DOHH2 (cell line): ENCODE measurements around the gene NCAPD2.

ENCODE experiments used
- EZH2phosphoT487 ChIP-seq: fragments of 200-600 bp; sonication (generic); IDR thresholded peaks from 2 replicates; pipeline ENCODE4 v1.6.1; 2017; ENCODE audit warnings: borderline replicate concordance, mild to moderate bottlenecking, antibody characterized with exemption, low read length, moderate library complexity, mixed read lengths
- TF ChIP-seq, protein P1 (sequence below): fragments of 200-600 bp; sonication (generic); IDR thresholded peaks from one replicate; pipeline ENCODE4 v1.5.1; 2014; ENCODE audit warnings: antibody characterized with exemption, mild to moderate bottlenecking, low read depth, low read length; ENCODE audit not compliant: poor library complexity, severe bottlenecking

DNA sequence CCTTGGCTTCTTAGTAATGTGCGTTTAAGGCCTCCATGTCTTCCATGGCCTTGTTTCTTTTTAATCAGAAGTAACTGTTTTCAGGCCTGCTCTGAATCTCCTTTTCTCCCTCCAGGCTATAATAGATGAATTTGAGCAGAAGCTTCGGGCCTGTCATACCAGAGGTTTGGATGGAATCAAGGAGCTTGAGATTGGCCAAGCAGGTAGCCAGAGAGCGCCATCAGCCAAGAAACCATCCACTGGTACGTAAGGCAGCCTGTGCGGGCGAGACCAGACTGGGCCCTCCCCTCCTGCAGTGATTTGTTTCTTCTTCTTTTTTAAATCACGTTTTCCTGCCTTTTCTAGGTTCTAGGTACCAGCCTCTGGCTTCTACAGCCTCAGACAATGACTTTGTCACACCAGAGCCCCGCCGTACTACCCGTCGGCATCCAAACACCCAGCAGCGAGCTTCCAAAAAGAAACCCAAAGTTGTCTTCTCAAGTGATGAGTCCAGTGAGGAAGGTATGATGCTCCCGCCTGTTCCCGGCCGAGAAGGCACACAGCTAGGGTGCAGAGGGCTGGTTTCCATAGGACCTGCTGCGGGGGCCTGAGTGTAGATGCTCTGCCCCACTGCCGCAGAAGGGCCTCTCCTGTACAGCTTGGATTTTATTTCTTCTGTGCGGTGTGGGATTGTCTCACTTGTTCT is 36.8 kb downstream of the NCAPD2 start:
- TF ChIP-seq, protein P1, sequence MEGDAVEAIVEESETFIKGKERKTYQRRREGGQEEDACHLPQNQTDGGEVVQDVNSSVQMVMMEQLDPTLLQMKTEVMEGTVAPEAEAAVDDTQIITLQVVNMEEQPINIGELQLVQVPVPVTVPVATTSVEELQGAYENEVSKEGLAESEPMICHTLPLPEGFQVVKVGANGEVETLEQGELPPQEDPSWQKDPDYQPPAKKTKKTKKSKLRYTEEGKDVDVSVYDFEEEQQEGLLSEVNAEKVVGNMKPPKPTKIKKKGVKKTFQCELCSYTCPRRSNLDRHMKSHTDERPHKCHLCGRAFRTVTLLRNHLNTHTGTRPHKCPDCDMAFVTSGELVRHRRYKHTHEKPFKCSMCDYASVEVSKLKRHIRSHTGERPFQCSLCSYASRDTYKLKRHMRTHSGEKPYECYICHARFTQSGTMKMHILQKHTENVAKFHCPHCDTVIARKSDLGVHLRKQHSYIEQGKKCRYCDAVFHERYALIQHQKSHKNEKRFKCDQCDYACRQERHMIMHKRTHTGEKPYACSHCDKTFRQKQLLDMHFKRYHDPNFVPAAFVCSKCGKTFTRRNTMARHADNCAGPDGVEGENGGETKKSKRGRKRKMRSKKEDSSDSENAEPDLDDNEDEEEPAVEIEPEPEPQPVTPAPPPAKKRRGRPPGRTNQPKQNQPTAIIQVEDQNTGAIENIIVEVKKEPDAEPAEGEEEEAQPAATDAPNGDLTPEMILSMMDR = no peak
- no peak for TF ChIP-seq EZH2phosphoT487
